ENCODE data around the gene DDX1.

DDX1 gene

GRCh38 chr2:15613736-15614429, 22.2 kb downstream of the DDX1 start:
- no peak for DNase-seq (ENCODE audit: low read depth in 2 of 2)
- no peak overlapping the region for H3K4me3 ChIP-seq (replicated peaks in 1 of 2; ENCODE audit: low read depth in 2 of 2, low read length in 2 of 2)

GRCh38 chr2:15614545-15615300, 23.1 kb downstream of the DDX1 start:
- TF ChIP-seq CTCF (IDR thresholded peaks at IDR 0.05; ENCODE audit: low read depth, low read length): no peak
- peak in 1 of 2 donors; percentile 8 for DNase-seq (ENCODE audit: low read depth in 2 of 2)
- no peak overlapping the region for H3K4me3 ChIP-seq (replicated peaks in 1 of 2; ENCODE audit: low read depth in 2 of 2, low read length in 2 of 2)

More at GRCh38 chr2:15613736-15614429, 22.2 kb downstream of the DDX1 start:
- TF ChIP-seq CTCF (IDR thresholded peaks at IDR 0.05; ENCODE audit: low read depth, low read length): no peak

GRCh38 chr2:15615301-15615920, 23.7 kb downstream of the DDX1 start:
- TF ChIP-seq CTCF (IDR thresholded peaks at IDR 0.05; ENCODE audit: low read depth, low read length): no peak
- DNase-seq (ENCODE audit: low read depth in 2 of 2): no peak
- no peak overlapping the region for H3K4me3 ChIP-seq (replicated peaks in 1 of 2; ENCODE audit: low read depth in 2 of 2, low read length in 2 of 2)

- no peak for DNase-seq (ENCODE audit: low read depth in 2 of 2)
- no peak overlapping the region for H3K4me3 ChIP-seq (replicated peaks in 1 of 2; ENCODE audit: low read depth in 2 of 2, low read length in 2 of 2)
- no peak for TF ChIP-seq CTCF (IDR thresholded peaks at IDR 0.05; ENCODE audit: low read depth, low read length)
These were observed 24.8 kb downstream of the DDX1 start for GRCh38 chr2:15616429-15616828.

GRCh38 chr2:15616850-15617777, 25.4 kb downstream of the DDX1 start:
- DNase-seq (ENCODE audit: low read depth in 2 of 2): no peak
- no peak for TF ChIP-seq CTCF (IDR thresholded peaks at IDR 0.05; ENCODE audit: low read depth, low read length)
- H3K4me3 ChIP-seq (replicated peaks in 1 of 2; ENCODE audit: low read depth in 2 of 2, low read length in 2 of 2): no peak overlapping the region

- no peak for DNase-seq (ENCODE audit: low read depth in 2 of 2)
- no peak overlapping the region for H3K4me3 ChIP-seq (replicated peaks in 1 of 2; ENCODE audit: low read depth in 2 of 2, low read length in 2 of 2)
- no peak for TF ChIP-seq CTCF (IDR thresholded peaks at IDR 0.05; ENCODE audit: low read depth, low read length)
These were observed 26.2 kb downstream of the DDX1 start for GRCh38 chr2:15617778-15618448.
